ENCODE data around the gene MYL3.
A peak's percentile ranks its signal among the peaks of the same experiment; 100 is the strongest.

MYL3 gene

GRCh38 chr3:46882377-46883053 is 19.3 kb upstream of the MYL3 start:
- DNase-seq, result no peak

- DNase-seq, result no peak
These were observed 18.5 kb upstream of the MYL3 start for GRCh38 chr3:46881596-46882376.

- DNase-seq, result no peak
These were observed 17.8 kb upstream of the MYL3 start for GRCh38 chr3:46880884-46881595.

- DNase-seq, result no peak
These were observed 15.7 kb upstream of the MYL3 start for GRCh38 chr3:46878781-46879436.

- DNase-seq, result no peak
These were observed 14.3 kb upstream of the MYL3 start, which contains the start of gene PTH1R for GRCh38 chr3:46877406-46878125. PTH1R (plus strand) TSS chr3:46877721; CDS start chr3:46883560, 5,839 bp downstream.

GRCh38 chr3:46876313-46877300 is 13.4 kb upstream of the MYL3 start:
- DNase-seq, result no peak

DNA sequence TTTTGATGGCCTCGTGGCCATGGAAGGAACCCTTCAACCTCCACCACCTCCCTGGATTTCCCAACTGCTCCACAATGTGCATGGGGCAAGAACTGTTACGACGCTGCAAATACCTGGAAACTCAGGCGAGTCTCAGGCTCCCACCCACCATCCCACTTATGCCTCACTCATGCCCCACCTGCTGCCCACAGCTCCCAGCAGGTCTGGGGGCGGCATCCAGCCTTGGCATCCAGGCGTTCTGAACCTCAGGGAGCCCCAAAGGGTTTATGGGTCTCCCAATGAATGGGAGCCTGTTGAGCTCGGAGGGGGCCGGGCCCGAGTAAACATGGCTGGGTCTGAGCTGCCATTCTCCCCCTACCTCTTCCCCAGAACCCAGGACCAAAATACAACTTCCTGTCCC is 12.3 kb upstream of the MYL3 start:
- no peak for DNase-seq

GRCh38 chr3:46874430-46874829 is 11.2 kb upstream of the MYL3 start:
- no peak for DNase-seq

DNA sequence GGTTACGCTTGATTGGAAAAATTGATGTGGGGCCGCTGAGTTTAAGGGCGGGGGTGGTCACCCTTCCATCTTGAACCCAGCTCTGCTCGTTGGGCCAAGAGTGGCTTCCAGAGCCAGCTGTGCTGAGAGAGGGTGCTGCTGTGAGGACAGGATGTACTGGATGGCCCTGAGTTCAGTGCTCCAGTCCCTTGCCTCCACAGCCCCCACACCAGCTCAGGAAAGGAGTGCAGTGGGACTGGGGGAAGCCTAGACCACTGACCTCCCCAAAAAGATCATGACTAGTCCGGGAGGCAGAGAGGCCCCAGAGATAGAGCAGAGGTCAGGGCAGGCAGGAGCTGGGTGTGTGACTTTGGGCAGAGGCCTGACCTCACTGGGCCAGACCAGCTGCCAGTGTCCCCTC is 10.3 kb upstream of the MYL3 start:
- DNase-seq, result no peak

- no peak for DNase-seq
These were observed 8.0 kb upstream of the MYL3 start for GRCh38 chr3:46871222-46871621.

GRCh38 chr3:46870651-46871050 is 7.4 kb upstream of the MYL3 start:
- DNase-seq, result no peak

GRCh38 chr3:46869440-46869839 is 6.2 kb upstream of the MYL3 start:
- DNase-seq, result no peak

GRCh38 chr3:46868948-46869347 is 5.7 kb upstream of the MYL3 start:
- no peak for DNase-seq

GRCh38 chr3:46868287-46868686 is 5.0 kb upstream of the MYL3 start:
- no peak for DNase-seq

- no peak for DNase-seq
These were observed 4.3 kb upstream of the MYL3 start for GRCh38 chr3:46867550-46867898.

DNA sequence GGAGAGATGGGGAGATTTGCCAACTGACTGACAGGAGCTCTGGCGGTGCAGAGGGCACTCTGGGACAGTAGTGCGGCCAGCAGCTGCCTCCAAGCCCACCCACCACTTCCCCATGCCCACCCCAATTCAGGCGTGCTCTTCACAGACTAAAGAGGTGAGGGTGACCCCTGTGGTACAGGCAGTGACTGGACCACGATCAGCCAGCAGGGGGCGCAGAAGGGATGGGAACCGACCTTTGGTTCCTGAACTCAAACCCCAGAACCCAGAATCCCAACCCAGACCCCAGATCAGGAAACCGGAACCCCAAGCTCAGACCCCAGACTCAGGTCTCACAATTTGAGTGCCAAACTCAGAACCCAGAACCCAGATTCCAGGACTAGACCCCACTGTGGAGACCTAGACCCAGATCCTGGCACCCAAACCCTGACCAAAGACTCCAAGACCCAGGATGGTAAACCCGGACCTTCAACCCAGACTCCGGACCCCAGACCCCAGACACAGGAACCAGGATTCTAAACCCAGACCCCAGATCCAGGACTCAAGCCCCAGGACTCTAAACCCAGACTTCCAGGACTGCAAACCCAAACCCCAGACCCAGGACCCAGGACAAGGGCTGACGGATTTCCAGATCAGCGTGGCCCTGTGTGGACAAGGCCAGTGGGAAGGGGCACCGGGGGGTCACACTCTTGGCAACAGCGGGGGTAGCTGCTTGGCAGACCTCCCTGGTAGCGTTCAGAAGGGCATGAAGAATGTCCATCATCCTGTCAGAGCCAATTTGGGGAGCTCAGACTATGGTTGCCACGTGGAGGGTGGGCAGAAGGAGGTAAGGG is 3.7 kb upstream of the MYL3 start:
- DNase-seq, result peak; percentile 64

DNA sequence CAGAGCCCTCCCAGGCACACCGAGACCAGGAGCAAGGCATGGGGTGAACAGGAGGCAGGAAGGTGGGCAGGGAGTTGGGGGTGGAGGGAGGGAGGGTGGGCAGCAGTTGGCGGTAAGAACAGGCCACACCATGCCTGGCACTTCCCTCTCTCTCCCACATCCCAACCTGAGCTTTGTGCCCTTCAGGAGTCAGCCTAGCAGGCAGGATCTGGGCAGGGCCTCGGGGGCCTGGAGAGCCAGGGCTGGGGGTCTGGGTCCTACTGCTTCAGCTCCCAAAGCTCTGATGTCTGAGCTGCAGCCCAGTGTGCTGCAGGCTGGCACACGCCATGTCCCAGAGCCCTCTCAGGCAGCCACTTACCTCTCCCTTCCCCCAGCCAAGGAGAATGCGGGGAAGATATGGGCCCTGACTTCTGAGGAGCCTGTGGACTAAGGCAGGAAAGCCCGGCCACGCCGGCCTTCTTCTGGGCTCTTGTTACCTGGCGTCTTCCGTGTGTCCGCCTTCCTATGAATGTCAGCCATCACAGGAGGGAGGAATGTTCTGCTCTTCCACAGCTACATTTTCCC is 2.9 kb upstream of the MYL3 start:
- DNase-seq, result no peak

DNA sequence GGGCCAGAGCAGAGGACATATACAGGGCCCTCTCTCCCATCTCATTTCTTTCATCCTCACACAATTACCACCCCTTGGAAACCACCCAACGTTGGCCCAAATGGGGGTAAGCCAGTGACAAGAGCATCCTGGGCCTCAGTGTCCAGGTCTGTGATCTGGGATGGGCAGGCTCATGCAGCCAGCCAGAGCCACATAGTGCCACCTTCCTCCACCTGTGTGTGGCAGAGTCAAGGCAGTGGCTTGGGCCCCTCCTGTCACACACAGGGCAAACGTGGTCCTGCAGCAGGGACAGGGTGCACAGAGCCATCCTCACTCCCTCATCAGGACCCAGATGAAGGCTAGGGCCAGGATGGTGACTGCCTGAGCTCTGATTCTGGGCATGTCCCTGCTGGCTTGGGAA is 2.3 kb upstream of the MYL3 start:
- DNase-seq, result no peak

- no peak for DNase-seq
These were observed 1.8 kb upstream of the MYL3 start for GRCh38 chr3:46865031-46865507.

Data from activated effector memory CD4-positive, alpha-beta T cell treated with Interleukin-2 at 50 U/mL for 16 hours (primary cell).